Measurements from ENCODE around the gene SEC63.
"Not testable (repeated sequence)": the region's sequence is repeated elsewhere in the genome, so short reads cannot be mapped to it uniquely, and the experiment has no call there.

- TF ChIP-seq CTCF, POLR2A (IDR thresholded peaks at IDR 0.05): not testable (repeated sequence)
Observed at GRCh38 chr6:108000259-108000658, 42.3 kb upstream of the SEC63 start.
